Neural progenitor cell (in vitro differentiated cells): ENCODE results near the gene FCSK. TPM values are rescaled to one million over a fixed set of nuclear protein-coding genes. Genes with fewer than 3 reads are reported as not detected.

ENCODE experiments used
- DNase-seq: peaks from one replicate; pipeline ENCODE4 v3.0.0-alpha.2; 2016; ENCODE audit warnings: low spot score
- H2AFZ ChIP-seq: fragments of 200-600 bp; sonication (generic); replicated peaks from 2 replicates; pipeline ENCODE4 v1.6.1; 2016; ENCODE audit warnings: antibody characterized with exemption
- H3F3A ChIP-seq: fragments of 200-600 bp; sonication (generic); 2 replicates; pipeline ENCODE4 v1.6.1; 2016; ENCODE audit warnings: antibody characterized with exemption, low read depth
- H3K27ac ChIP-seq: fragments of 200-600 bp; sonication (generic); 2 replicates; pipeline ENCODE4 v1.5.1; 2016; ENCODE audit warnings: mild to moderate bottlenecking
- H3K27me3 ChIP-seq: fragments of 200-600 bp; sonication (generic); 2 replicates; pipeline ENCODE4 v1.6.1; 2016; ENCODE audit warnings: mild to moderate bottlenecking, moderate library complexity
- H3K36me3 ChIP-seq: fragments of 200-600 bp; sonication (generic); 2 replicates; pipeline ENCODE4 v1.5.1; 2016
- H3K4me1 ChIP-seq: fragments of 200-600 bp; sonication (generic); 2 replicates; pipeline ENCODE4 v1.6.1; 2016; ENCODE audit warnings: mixed run types
- H3K4me2 ChIP-seq: fragments of 200-600 bp; sonication (generic); 2 replicates; pipeline ENCODE4 v1.6.1; 2016
- H3K4me3 ChIP-seq: fragments of 200-600 bp; sonication (generic); 2 replicates; pipeline ENCODE4 v1.5.1; 2016
- H3K79me2 ChIP-seq: fragments of 200-600 bp; sonication (generic); 2 replicates; pipeline ENCODE4 v1.6.1; 2016; ENCODE audit warnings: low read depth
- H3K9ac ChIP-seq: fragments of 200-600 bp; sonication (generic); 2 replicates; pipeline ENCODE4 v1.6.1; 2016
- H3K9me3 ChIP-seq: fragments of 200-600 bp; sonication (generic); 2 replicates; pipeline ENCODE4 v1.5.1; 2016; ENCODE audit warnings: low read depth
- H4K20me1 ChIP-seq: fragments of 200-600 bp; sonication (generic); 2 replicates; pipeline ENCODE4 v1.6.1; 2016; ENCODE audit warnings: low read depth
- H3K27ac Mint-ChIP-seq: 3 replicates; pipeline ENCODE4 v1.8.0; 2021; ENCODE audit warnings: mixed read lengths
- H3K27me3 Mint-ChIP-seq: 2 replicates; pipeline ENCODE4 v1.8.0; 2022; ENCODE audit warnings: low read depth, mild to moderate bottlenecking, inconsistent platforms, moderate library complexity, mixed read lengths; ENCODE audit not compliant: insufficient read depth
- H3K36me3 Mint-ChIP-seq: 3 replicates; pipeline ENCODE4 v1.8.0; 2021; ENCODE audit warnings: mixed read lengths
- H3K4me1 Mint-ChIP-seq: 3 replicates; pipeline ENCODE4 v1.8.0; 2021; ENCODE audit warnings: mixed read lengths
- H3K4me3 Mint-ChIP-seq: 3 replicates; pipeline ENCODE4 v1.8.0; 2021; ENCODE audit warnings: mild to moderate bottlenecking, moderate library complexity, mixed read lengths
- H3K9me3 Mint-ChIP-seq: 3 replicates; pipeline ENCODE4 v1.8.0; 2020; ENCODE audit warnings: mixed read lengths
- EZH2 ChIP-seq: fragments of 200-600 bp; sonication (generic); IDR thresholded peaks from 2 replicates; pipeline ENCODE4 v1.6.1; 2017; ENCODE audit warnings: antibody characterized with exemption, mild to moderate bottlenecking, moderate library complexity
- EZH2phosphoT487 ChIP-seq: fragments of 200-600 bp; sonication (generic); IDR thresholded peaks from 2 replicates; pipeline ENCODE4 v1.6.1; 2017; ENCODE audit warnings: antibody characterized with exemption
- total RNA-seq: library from RNA; depleted of rRNA; stranded (reverse); fragments of >200 nt; gene quantifications from 2 replicates; pipeline ENCODE4 v1.2.3, GENCODE V29; 2015; ENCODE audit warnings: low replicate concordance
- TF ChIP-seq, protein P1 (sequence below): fragments of 200-600 bp; sonication (generic); IDR thresholded peaks from 2 replicates; pipeline ENCODE4 v1.5.1; 2017; ENCODE audit warnings: antibody characterized with exemption, mild to moderate bottlenecking

FCSK gene
- total RNA-seq, 1 donor from 2014 or later = 11.0 TPM

GRCh38 chr16:70457446-70458166, 3.2 kb downstream of the FCSK start:
- DNase-seq = no peak
- H3K4me2 ChIP-seq = no peak overlapping the region
- no peak overlapping the region for H3K4me3 Mint-ChIP-seq
- H3K4me1 Mint-ChIP-seq = peaks cover 16% of the 10 kb centered on the region
- no peak overlapping the region for H2AFZ ChIP-seq
- peaks cover 7% of the 10 kb centered on the region for H3K4me1 ChIP-seq
- H3K36me3 ChIP-seq = no peaks in the 10 kb centered on the region
- H3K79me2 ChIP-seq = peaks cover 7% of the 10 kb centered on the region
- H3F3A ChIP-seq = peaks cover 11% of the 10 kb centered on the region
- no peak overlapping the region for H3K27ac Mint-ChIP-seq
- H3K9ac ChIP-seq = no peak overlapping the region
- no peaks in the 10 kb centered on the region for H3K9me3 Mint-ChIP-seq
- H3K27ac ChIP-seq = no peak overlapping the region
- no peaks in the 10 kb centered on the region for H3K36me3 Mint-ChIP-seq
- H3K27me3 ChIP-seq = no peaks in the 10 kb centered on the region
- no peak for TF ChIP-seq EZH2phosphoT487
- no peak for TF ChIP-seq EZH2
- peaks cover 2% of the 10 kb centered on the region for H3K27me3 Mint-ChIP-seq
- no peak overlapping the region for H3K4me3 ChIP-seq
- H4K20me1 ChIP-seq = no peaks in the 10 kb centered on the region
- no peaks in the 10 kb centered on the region for H3K9me3 ChIP-seq

DNA sequence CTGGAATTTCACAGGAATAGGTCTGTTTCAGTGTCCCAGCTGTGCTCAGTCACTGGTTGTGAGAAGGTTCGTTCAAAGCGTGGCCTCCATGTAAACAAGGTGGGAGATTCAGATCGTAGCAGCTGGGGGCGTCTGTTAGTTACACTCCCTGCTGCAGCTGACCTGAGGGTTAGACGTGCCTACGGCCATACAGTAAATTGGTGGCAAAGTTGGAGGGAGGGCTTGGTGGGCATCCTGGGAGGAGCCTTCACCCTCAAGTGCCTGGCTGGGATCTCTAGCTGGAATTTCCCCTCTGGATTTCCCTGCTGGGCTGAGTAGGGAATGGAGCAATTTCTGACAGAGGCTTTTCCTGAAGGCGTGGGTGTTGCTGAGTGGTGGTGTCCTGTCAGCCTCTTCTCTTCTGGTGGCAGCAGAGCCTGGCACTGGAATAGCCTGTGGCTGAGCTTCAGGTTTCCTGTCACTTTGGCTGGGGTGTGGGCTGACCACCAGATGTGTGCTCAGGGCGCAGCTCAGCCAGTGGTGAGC, 6.4 kb downstream of the FCSK start:
- Histone ChIP-seq H3K4me2 (no peak overlapping the region), H3F3A (peaks cover 7% of the 10 kb centered on the region), H2AFZ (no peak overlapping the region), H3K4me3 (no peak overlapping the region), H3K79me2 (no peaks in the 10 kb centered on the region), H3K9ac (no peak overlapping the region), H3K4me1 (no peaks in the 10 kb centered on the region), H3K27ac (no peak overlapping the region), H4K20me1 (no peaks in the 10 kb centered on the region), H3K27me3 (no peaks in the 10 kb centered on the region), H3K36me3 (no peaks in the 10 kb centered on the region), H3K9me3 (no peaks in the 10 kb centered on the region)
- Mint-ChIP-seq H3K27me3 (peaks cover 4% of the 10 kb centered on the region), H3K36me3 (no peaks in the 10 kb centered on the region), H3K4me3 (no peak overlapping the region), H3K4me1 (peaks cover 5% of the 10 kb centered on the region), H3K9me3 (no peaks in the 10 kb centered on the region), H3K27ac (peak overlapping the region; percentile 37)
- DNase-seq = no peak
- TF ChIP-seq, protein P1, sequence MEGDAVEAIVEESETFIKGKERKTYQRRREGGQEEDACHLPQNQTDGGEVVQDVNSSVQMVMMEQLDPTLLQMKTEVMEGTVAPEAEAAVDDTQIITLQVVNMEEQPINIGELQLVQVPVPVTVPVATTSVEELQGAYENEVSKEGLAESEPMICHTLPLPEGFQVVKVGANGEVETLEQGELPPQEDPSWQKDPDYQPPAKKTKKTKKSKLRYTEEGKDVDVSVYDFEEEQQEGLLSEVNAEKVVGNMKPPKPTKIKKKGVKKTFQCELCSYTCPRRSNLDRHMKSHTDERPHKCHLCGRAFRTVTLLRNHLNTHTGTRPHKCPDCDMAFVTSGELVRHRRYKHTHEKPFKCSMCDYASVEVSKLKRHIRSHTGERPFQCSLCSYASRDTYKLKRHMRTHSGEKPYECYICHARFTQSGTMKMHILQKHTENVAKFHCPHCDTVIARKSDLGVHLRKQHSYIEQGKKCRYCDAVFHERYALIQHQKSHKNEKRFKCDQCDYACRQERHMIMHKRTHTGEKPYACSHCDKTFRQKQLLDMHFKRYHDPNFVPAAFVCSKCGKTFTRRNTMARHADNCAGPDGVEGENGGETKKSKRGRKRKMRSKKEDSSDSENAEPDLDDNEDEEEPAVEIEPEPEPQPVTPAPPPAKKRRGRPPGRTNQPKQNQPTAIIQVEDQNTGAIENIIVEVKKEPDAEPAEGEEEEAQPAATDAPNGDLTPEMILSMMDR = no peak
- no peak for TF ChIP-seq EZH2phosphoT487
- no peak for TF ChIP-seq EZH2

DNA sequence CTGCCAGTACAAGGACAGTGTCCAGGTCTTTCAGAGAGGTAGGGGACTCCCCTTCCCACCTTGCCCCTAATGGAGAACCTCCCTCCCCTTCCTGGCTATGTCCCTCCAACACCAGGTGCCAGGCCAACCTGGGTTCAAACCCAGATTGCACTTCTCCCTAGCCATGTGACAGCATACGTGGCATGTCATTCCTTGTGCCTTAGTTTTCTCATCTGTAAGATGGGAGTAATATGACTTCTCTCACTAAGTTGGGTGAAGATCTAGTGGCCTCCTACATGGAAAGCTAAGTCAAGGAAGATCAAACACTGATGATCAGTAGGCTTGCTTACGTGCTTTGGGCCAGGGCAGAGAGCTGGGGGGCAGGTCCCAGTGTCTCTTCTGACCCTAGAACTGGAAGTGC, 8.8 kb downstream of the FCSK start:
- Mint-ChIP-seq H3K27ac (no peak overlapping the region), H3K4me3 (no peak overlapping the region), H3K9me3 (no peaks in the 10 kb centered on the region), H3K4me1 (peaks cover 2% of the 10 kb centered on the region), H3K36me3 (no peaks in the 10 kb centered on the region), H3K27me3 (peaks cover 5% of the 10 kb centered on the region)
- TF ChIP-seq EZH2phosphoT487 (no peak), EZH2 (no peak)
- TF ChIP-seq, protein P1 = no peak
- no peak overlapping the region for H3K9ac ChIP-seq
- H3K4me2 ChIP-seq = no peak overlapping the region
- no peak for DNase-seq
- H3K27ac ChIP-seq = no peak overlapping the region
- H3K27me3 ChIP-seq = no peaks in the 10 kb centered on the region
- H2AFZ ChIP-seq = no peak overlapping the region
- no peaks in the 10 kb centered on the region for H3F3A ChIP-seq
- no peaks in the 10 kb centered on the region for H3K9me3 ChIP-seq
- H3K4me3 ChIP-seq = no peak overlapping the region
- H4K20me1 ChIP-seq = no peaks in the 10 kb centered on the region
- H3K36me3 ChIP-seq = no peaks in the 10 kb centered on the region
- H3K79me2 ChIP-seq = no peaks in the 10 kb centered on the region
- no peaks in the 10 kb centered on the region for H3K4me1 ChIP-seq
